SK-N-SH (cell line): ENCODE results near the gene UGCG. TPM values are rescaled to one million over a fixed set of nuclear protein-coding genes. Genes with fewer than 3 reads are reported as not detected.

Source experiments
- CTCF ChIA-PET: fragments of 300-600, 350-600 bp; formaldehyde crosslinking; extraction: SDS; loops from one replicate; lab custom pipeline; 2021; lab: Yijun Ruan, JAX
- POLR2A ChIA-PET: fragments of 350-600 bp; sonication (Branson Sonifier 250); formaldehyde crosslinking; extraction: SDS; loops from one replicate; lab custom pipeline; 2020; ENCODE audit warnings: antibody characterized with exemption, inconsistent platforms; lab: Yijun Ruan, JAX
- DNase-seq: peaks from one replicate; pipeline ENCODE4 v3.0.0; 2012
- H2AFZ ChIP-seq: fragments of 200-600 bp; sonication (generic); 2 replicates; pipeline ENCODE4 v1.8.1; 2016; ENCODE audit warnings: antibody characterized with exemption, mild to moderate bottlenecking, low read depth
- H3F3A ChIP-seq: fragments of 200-600 bp; sonication (generic); replicated peaks from 2 replicates; pipeline ENCODE3; 2016; ENCODE audit warnings: antibody characterized with exemption, mild to moderate bottlenecking; ENCODE audit not compliant: insufficient read depth
- H3K27ac ChIP-seq, 2 experiments: fragments of 200-500 bp in 1 of 2; fragments of 200-600 bp in 1 of 2; sonication (Bioruptor generic) in 1 of 2; sonication (generic), shearing (Covaris generic) in 1 of 2; 2 replicates each; pipeline versions ENCODE4 v1.5.1 to v1.6.1; 2014 to 2016; ENCODE audit warnings: low read depth in 2 of 2, inconsistent platforms in 1 of 2, low read length in 1 of 2, mild to moderate bottlenecking in 1 of 2, mixed read lengths in 1 of 2
- H3K27me3 ChIP-seq: fragments of 200-600 bp; sonication (generic), shearing (Covaris generic); 2 replicates; pipeline ENCODE4 v1.6.1; 2016; ENCODE audit warnings: mixed run types; ENCODE audit not compliant: insufficient read depth
- H3K36me3 ChIP-seq, 2 experiments: fragments of 200-500 bp in 1 of 2; fragments of 200-600 bp in 1 of 2; sonication (Bioruptor generic) in 1 of 2; sonication (generic) in 1 of 2; replicated peaks in 1 of 2; 2 replicates each; pipeline versions ENCODE3 to v1.5.1; 2014 to 2016; ENCODE audit warnings: low read length in 1 of 2, mild to moderate bottlenecking in 1 of 2; ENCODE audit not compliant: insufficient read depth in 2 of 2, control insufficient read depth in 1 of 2
- H3K4me1 ChIP-seq, 2 experiments: fragments of 200-500 bp in 1 of 2; fragments of 200-600 bp in 1 of 2; sonication (Bioruptor generic) in 1 of 2; sonication (generic), shearing (Covaris generic) in 1 of 2; 2 replicates each; pipeline versions ENCODE4 v1.5.1 to v1.6.1; 2014 to 2016; ENCODE audit warnings: low read depth in 1 of 2, low read length in 1 of 2, mixed run types in 1 of 2; ENCODE audit not compliant: insufficient read depth in 2 of 2, control insufficient read depth in 1 of 2
- H3K4me2 ChIP-seq: fragments of 200-600 bp; sonication (generic), shearing (Covaris generic); 2 replicates; pipeline ENCODE4 v1.6.1; 2017; ENCODE audit warnings: mixed run types
- H3K4me3 ChIP-seq, 2 experiments: fragments of 200-500 bp in 1 of 2; fragments of 200-600 bp in 1 of 2; sonication (Bioruptor generic) in 1 of 2; sonication (generic), shearing (Covaris generic) in 1 of 2; 2 replicates each; pipeline versions ENCODE4 v1.5.1 to v1.8.1; 2014 to 2016; ENCODE audit warnings: low read depth in 2 of 2, inconsistent platforms in 1 of 2, low read length in 1 of 2, mild to moderate bottlenecking in 1 of 2, mixed read lengths in 1 of 2, moderate library complexity in 1 of 2
- H3K79me2 ChIP-seq: fragments of 200-600 bp; sonication (generic); 2 replicates; pipeline ENCODE4 v1.8.1; 2017; ENCODE audit warnings: mild to moderate bottlenecking; ENCODE audit not compliant: insufficient read depth
- H3K9ac ChIP-seq: fragments of 200-600 bp; sonication (generic); 2 replicates; pipeline ENCODE4 v1.6.1; 2017; ENCODE audit warnings: mixed run types
- H3K9me2 ChIP-seq: fragments of 200-600 bp; sonication (generic); 2 replicates; pipeline ENCODE4 v1.6.1; 2017; ENCODE audit warnings: mixed run types
- H3K9me3 ChIP-seq: fragments of 200-600 bp; sonication (generic); 2 replicates; pipeline ENCODE4 v1.6.1; 2017; ENCODE audit warnings: mixed run types, mild to moderate bottlenecking, moderate library complexity
- H4K20me1 ChIP-seq: fragments of 200-600 bp; sonication (generic); 2 replicates; pipeline ENCODE4 v1.6.1; 2017; ENCODE audit warnings: mild to moderate bottlenecking, mixed run types; ENCODE audit not compliant: insufficient read depth
- FOXJ3 ChIP-seq: sonication (generic); formaldehyde crosslinking; IDR thresholded peaks from 2 replicates; pipeline ENCODE4 v1.5.1; 2020; ENCODE audit warnings: mild to moderate bottlenecking, missing genetic modification reagents
- GABPA ChIP-seq: IDR thresholded peaks from 2 replicates; pipeline ENCODE4 v1.4.0; 2012; ENCODE audit warnings: low read depth, mild to moderate bottlenecking
- GATA2 ChIP-seq: sonication (generic); formaldehyde crosslinking; IDR thresholded peaks from 2 replicates; pipeline ENCODE4 v1.5.0; 2020; ENCODE audit warnings: mild to moderate bottlenecking, missing genetic modification reagents
- IRF3 ChIP-seq: fragments of 150-350 bp; IDR thresholded peaks from 2 replicates; pipeline ENCODE4 v1.6.1; 2016; ENCODE audit warnings: mild to moderate bottlenecking, low read depth, low read length
- MXI1 ChIP-seq: IDR thresholded peaks from 2 replicates; pipeline ENCODE4 v1.6.1; 2012; ENCODE audit warnings: mild to moderate bottlenecking, low read depth, low read length, improper control_type of control experiment
- POLR2AphosphoS5 ChIP-seq: IDR thresholded peaks from 2 replicates; pipeline ENCODE4 v1.6.1; 2012; ENCODE audit warnings: low read depth, low read length
- RCOR1 ChIP-seq: fragments of 150-350 bp; IDR thresholded peaks from 2 replicates; pipeline ENCODE4 v1.6.1; 2017; ENCODE audit warnings: antibody characterized with exemption, low read length
- TCF12 ChIP-seq: IDR thresholded peaks from 2 replicates; pipeline ENCODE4 v1.4.0; 2012
- WGBS: methylation state at CpG from one replicate; pipeline ENCODE4 v1.1.6; 2017; ENCODE audit warnings: low lambda C conversion rate; 5-methylcytosine and 5-hydroxymethylcytosine counted together
- polyA plus RNA-seq, 3 experiments: library from polyadenylated mRNA; depleted of rRNA; stranded (reverse); fragments of >200 nt; gene quantifications; 2 replicates each; pipeline ENCODE4 v1.2.3, GENCODE V29; 2012

The UGCG gene
- polyA plus RNA-seq, 1 of the 3 experiments (the other 2 are of a cell fraction) = 20.0 TPM

- Histone ChIP-seq H3K9me2 (no peaks in the 10 kb centered on the region), H3K9me3 (no peaks in the 10 kb centered on the region), H3K36me3 (no peaks in the 10 kb centered on the region), H3K9ac (peak overlapping the region; percentile 92), H3K4me2 (peak overlapping the region; percentile 87), H3K4me1 (peaks cover 7 to 12% of the 10 kb centered on the region in 2 experiments; a peak in 3 of 4 replicates), H3F3A (peaks cover 9% of the 10 kb centered on the region), H3K79me2 (peaks cover 58% of the 10 kb centered on the region), H3K4me3 (peak overlapping the region; percentile 71 to 89), H4K20me1 (peaks cover 46% of the 10 kb centered on the region), H3K27me3 (no peaks in the 10 kb centered on the region), H2AFZ (no peak overlapping the region), H3K27ac (peak overlapping the region; percentile 92 to 93)
- CTCF ChIA-PET = interaction anchor here (1.0 kb wide), 1 partner anchor 44 kb away, joined by 3 read pairs; no protein-coding TSS in a partner anchor
- TF ChIP-seq MXI1 (no peak), POLR2AphosphoS5 (no peak), GATA2 (CRISPR knock-in tag) (peak; percentile 32; the same call in 1 of the 2 replicates), IRF3 (no peak), FOXJ3 (CRISPR knock-in tag) (no peak), GABPA (no peak), RCOR1 (no peak)
- DNase-seq = peak; percentile 14
- POLR2A ChIA-PET = interaction anchor here (0.7 kb wide), 1 partner anchor 11 kb away, joined by 3 read pairs; no protein-coding TSS in a partner anchor
- WGBS = 10% methylated on average over 12 of the region's 12 CpGs
These were observed 1.1 kb downstream of the UGCG start for GRCh38 chr9:111897601-111898137.

- Histone ChIP-seq H3K79me2 (peaks cover 66% of the 10 kb centered on the region), H3K9me3 (no peaks in the 10 kb centered on the region), H3F3A (peaks cover 9% of the 10 kb centered on the region), H3K36me3 (no peaks in the 10 kb centered on the region), H3K27me3 (no peaks in the 10 kb centered on the region), H3K4me3 (peak overlapping the region; percentile 71 to 89), H3K4me2 (peak overlapping the region; percentile 87), H3K27ac (peak overlapping the region; percentile 92 to 93; a peak in 3 of 4 replicates), H3K9ac (peak overlapping the region; percentile 92), H2AFZ (no peak overlapping the region), H3K9me2 (no peaks in the 10 kb centered on the region), H4K20me1 (peaks cover 55% of the 10 kb centered on the region), H3K4me1 (peaks cover 7 to 12% of the 10 kb centered on the region in 2 experiments; a peak in 3 of 4 replicates)
- ChIA-PET POLR2A (interaction anchor here (0.7 kb wide), 1 partner anchor 10 kb away, joined by 3 read pairs; no protein-coding TSS in a partner anchor), CTCF (no interaction called here)
- DNase-seq = no peak
- whole genome bisulfite sequencing = 13% methylated on average over 4 of the region's 4 CpGs
- TF ChIP-seq TCF12 (no peak), GABPA (no peak), MXI1 (no peak)
These were observed 1.9 kb downstream of the UGCG start for GRCh38 chr9:111898331-111899096.
